ENCODE data around the gene FRRS1. TPM values are rescaled to one million over a fixed set of nuclear protein-coding genes. Genes with fewer than 3 reads are reported as not detected.

Gene FRRS1
- total RNA-seq, 1 donor from 2014 or later = 0.32 TPM

- TF ChIP-seq, protein P1, sequence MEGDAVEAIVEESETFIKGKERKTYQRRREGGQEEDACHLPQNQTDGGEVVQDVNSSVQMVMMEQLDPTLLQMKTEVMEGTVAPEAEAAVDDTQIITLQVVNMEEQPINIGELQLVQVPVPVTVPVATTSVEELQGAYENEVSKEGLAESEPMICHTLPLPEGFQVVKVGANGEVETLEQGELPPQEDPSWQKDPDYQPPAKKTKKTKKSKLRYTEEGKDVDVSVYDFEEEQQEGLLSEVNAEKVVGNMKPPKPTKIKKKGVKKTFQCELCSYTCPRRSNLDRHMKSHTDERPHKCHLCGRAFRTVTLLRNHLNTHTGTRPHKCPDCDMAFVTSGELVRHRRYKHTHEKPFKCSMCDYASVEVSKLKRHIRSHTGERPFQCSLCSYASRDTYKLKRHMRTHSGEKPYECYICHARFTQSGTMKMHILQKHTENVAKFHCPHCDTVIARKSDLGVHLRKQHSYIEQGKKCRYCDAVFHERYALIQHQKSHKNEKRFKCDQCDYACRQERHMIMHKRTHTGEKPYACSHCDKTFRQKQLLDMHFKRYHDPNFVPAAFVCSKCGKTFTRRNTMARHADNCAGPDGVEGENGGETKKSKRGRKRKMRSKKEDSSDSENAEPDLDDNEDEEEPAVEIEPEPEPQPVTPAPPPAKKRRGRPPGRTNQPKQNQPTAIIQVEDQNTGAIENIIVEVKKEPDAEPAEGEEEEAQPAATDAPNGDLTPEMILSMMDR (IDR thresholded peaks at IDR 0.05) = no peak
- Histone ChIP-seq H3K4me1 (no peaks in the 10 kb centered on the region), H3K27ac (no peak overlapping the region), H3K27me3 (no peaks in the 10 kb centered on the region), H3K4me3 (no peak overlapping the region), H3K9me3 (no peaks in the 10 kb centered on the region), H3K36me3 (peaks cover 3 to 17% of the 10 kb centered on the region in 2 donors)
- DNase-seq (ENCODE audit: low spot score in 2 of 2) = no peak
- intact Hi-C loops (cut with DNase I) = no loop called here
Observed at GRCh38 chr1:99723251-99723650, 43.2 kb downstream of the FRRS1 start.

- DNase-seq (ENCODE audit: low spot score in 2 of 2) = no peak
- TF ChIP-seq, protein P1 (IDR thresholded peaks at IDR 0.05) = no peak
- Histone ChIP-seq H3K36me3 (peaks cover 0 to 59% of the 10 kb centered on the region in 2 donors), H3K9me3 (no peaks in the 10 kb centered on the region), H3K27ac (no peak overlapping the region), H3K4me3 (no peak overlapping the region), H3K27me3 (no peaks in the 10 kb centered on the region), H3K4me1 (no peaks in the 10 kb centered on the region)
- intact Hi-C loops (cut with DNase I) = no loop called here
Observed at GRCh38 chr1:99717005-99717404, 49.4 kb downstream of the FRRS1 start.

DNA sequence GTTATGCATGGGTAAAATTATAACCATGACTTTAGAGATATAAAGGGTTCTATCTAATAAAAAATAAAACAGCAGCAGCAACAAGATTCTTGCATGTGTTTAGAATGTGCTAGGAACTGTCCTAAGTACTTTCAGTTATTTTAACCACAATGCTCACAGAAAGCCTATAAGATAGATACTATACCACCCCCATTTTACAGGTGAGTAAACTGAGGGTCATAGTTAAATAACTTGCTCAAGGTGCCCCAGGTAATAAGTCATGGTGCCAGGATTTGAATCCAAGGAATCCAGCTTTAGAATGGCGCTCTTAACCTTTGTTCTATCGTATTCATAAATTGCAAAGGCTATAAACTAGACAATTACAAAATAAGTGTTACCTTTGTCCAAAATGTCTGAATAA is 53.4 kb downstream of the FRRS1 start:
- Histone ChIP-seq H3K4me1 (no peaks in the 10 kb centered on the region), H3K9me3 (no peaks in the 10 kb centered on the region)
- intact Hi-C loops (cut with DNase I) = no loop called here

GRCh38 chr1:99710994-99711393 is 55.4 kb downstream of the FRRS1 start:
- intact Hi-C loops (cut with DNase I) = no loop called here
- peaks cover 7 to 54% of the 10 kb centered on the region in 2 donors for H3K36me3 ChIP-seq
- H3K9me3 ChIP-seq = no peaks in the 10 kb centered on the region
- H3K4me3 ChIP-seq = no peak overlapping the region
- TF ChIP-seq, protein P1 (IDR thresholded peaks at IDR 0.05) = no peak
- H3K27me3 ChIP-seq = no peaks in the 10 kb centered on the region
- no peak for DNase-seq (ENCODE audit: low spot score in 2 of 2)
- H3K4me1 ChIP-seq = no peaks in the 10 kb centered on the region
- H3K27ac ChIP-seq = no peak overlapping the region

More for the DNA sequence above, 53.4 kb downstream of the FRRS1 start:
- Histone ChIP-seq H3K4me3 (no peak overlapping the region), H3K27me3 (no peaks in the 10 kb centered on the region), H3K27ac (no peak overlapping the region), H3K36me3 (peaks cover 6 to 71% of the 10 kb centered on the region in 2 donors)
- no peak for DNase-seq (ENCODE audit: low spot score in 2 of 2)
- TF ChIP-seq, protein P1 (IDR thresholded peaks at IDR 0.05) = no peak

- intact Hi-C loops (cut with DNase I) = loop anchor here (5.0 kb wide), 1 partner anchor 530 kb away; no protein-coding TSS in a partner anchor
- DNase-seq (ENCODE audit: low spot score in 2 of 2) = peak in 1 of 2 donors; percentile 82
- H3K9me3 ChIP-seq = no peaks in the 10 kb centered on the region
- no peak overlapping the region for H3K27ac ChIP-seq
- no peaks in the 10 kb centered on the region for H3K4me1 ChIP-seq
- H3K4me3 ChIP-seq = no peak overlapping the region
- TF ChIP-seq, protein P1 (IDR thresholded peaks at IDR 0.05) = peak; percentile 48 to 65 (median 56)
- H3K36me3 ChIP-seq = peaks cover 7 to 25% of the 10 kb centered on the region in 2 donors
- no peaks in the 10 kb centered on the region for H3K27me3 ChIP-seq
Observed at GRCh38 chr1:99707535-99708142, 58.8 kb downstream of the FRRS1 start.

Measured in ascending aorta (tissue), 2 donors.